GM23248 (cell line): Measurements from ENCODE around the gene GALNT12. TPM values are rescaled to one million over a fixed set of nuclear protein-coding genes. Genes with fewer than 3 reads are reported as not detected.

Experiments used
- DNase-seq: peaks from one replicate; pipeline ENCODE4 v3.0.0-alpha.2; 2015
- H2AFZ ChIP-seq: fragments of 200-600 bp; sonication (generic); 2 replicates; pipeline ENCODE4 v1.6.1; 2016; ENCODE audit warnings: antibody characterized with exemption
- H3F3A ChIP-seq: fragments of 200-600 bp; sonication (generic); 2 replicates; pipeline ENCODE4 v1.6.1; 2016; ENCODE audit warnings: mild to moderate bottlenecking, antibody characterized with exemption, mixed run types; ENCODE audit not compliant: insufficient read depth
- H3K27ac ChIP-seq: fragments of 200-600 bp; sonication (generic); 2 replicates; pipeline ENCODE4 v1.5.1; 2016; ENCODE audit warnings: mild to moderate bottlenecking
- H3K27me3 ChIP-seq: fragments of 200-600 bp; sonication (generic); replicated peaks from 2 replicates; pipeline ENCODE4 v1.6.1; 2016; ENCODE audit warnings: mild to moderate bottlenecking; ENCODE audit not compliant: insufficient read depth
- H3K36me3 ChIP-seq: fragments of 200-600 bp; sonication (generic); 2 replicates; pipeline ENCODE4 v1.6.1; 2016; ENCODE audit warnings: low read depth, mild to moderate bottlenecking
- H3K4me1 ChIP-seq: fragments of 200-600 bp; sonication (generic); 2 replicates; pipeline ENCODE4 v1.6.1; 2016; ENCODE audit warnings: mild to moderate bottlenecking; ENCODE audit not compliant: insufficient read depth
- H3K4me2 ChIP-seq: fragments of 200-600 bp; sonication (generic); one replicate; pipeline ENCODE4 v1.6.1; 2016; ENCODE audit warnings: mild to moderate bottlenecking; ENCODE audit not compliant: unreplicated experiment
- H3K4me3 ChIP-seq: fragments of 200-600 bp; sonication (generic); 2 replicates; pipeline ENCODE4 v1.5.1; 2016; ENCODE audit warnings: mild to moderate bottlenecking
- H3K79me2 ChIP-seq: fragments of 200-600 bp; sonication (generic); 2 replicates; pipeline ENCODE4 v1.6.1; 2016; ENCODE audit warnings: mild to moderate bottlenecking; ENCODE audit not compliant: insufficient read depth
- H3K9ac ChIP-seq: fragments of 200-600 bp; sonication (generic); 2 replicates; pipeline ENCODE4 v1.6.1; 2016; ENCODE audit warnings: mild to moderate bottlenecking
- H3K9me2 ChIP-seq: fragments of 200-600 bp; sonication (generic); 2 replicates; pipeline ENCODE4 v1.6.1; 2016; ENCODE audit warnings: mixed run types, mild to moderate bottlenecking, moderate library complexity; ENCODE audit not compliant: insufficient read depth
- H3K9me3 ChIP-seq: fragments of 200-600 bp; sonication (generic); one replicate; pipeline ENCODE4 v1.6.1; 2017; ENCODE audit warnings: low read depth
- H4K20me1 ChIP-seq: fragments of 200-600 bp; sonication (generic); 2 replicates; pipeline ENCODE4 v1.6.0; 2016; ENCODE audit not compliant: insufficient read depth
- EZH2 ChIP-seq: fragments of 200-600 bp; sonication (generic); IDR thresholded peaks from 2 replicates; pipeline ENCODE4 v1.6.1; 2018; ENCODE audit warnings: antibody characterized with exemption, mild to moderate bottlenecking; ENCODE audit not compliant: insufficient read depth, poor library complexity, severe bottlenecking
- EZH2phosphoT487 ChIP-seq: fragments of 200-600 bp; sonication (generic); IDR thresholded peaks from 2 replicates; pipeline ENCODE4 v1.6.1; 2018; ENCODE audit warnings: antibody characterized with exemption, moderate library complexity, mild to moderate bottlenecking, low read depth; ENCODE audit not compliant: insufficient read depth
- WGBS, 2 experiments: methylation state at CpG; one replicate each; pipeline ENCODE4 v1.1.6; 2015 to 2017; ENCODE audit warnings: low lambda C conversion rate in 2 of 2, low coverage in 1 of 2; ENCODE audit errors: missing lambda C conversion rate in 2 of 2; 5-methylcytosine and 5-hydroxymethylcytosine counted together
- in situ Hi-C: fragments of 300-500 bp; cut with MboI; formaldehyde crosslinking; loops from 2 replicates; pipeline ENCODE4 v1.15.0; 2020
- polyA plus RNA-seq: library from polyadenylated mRNA; unstranded; fragments of >200 nt; fragmentation: Nextera tagmentation; extraction: Ambion mirVana; gene quantifications from 2 replicates; pipeline ENCODE4 v1.2.1, GENCODE V29; 2016
- total RNA-seq: library from RNA; depleted of rRNA; stranded (reverse); fragments of >200 nt; shearing (Covaris generic); gene quantifications from 2 replicates; pipeline ENCODE4 v1.2.3, GENCODE V29; 2014

GALNT12 gene
- total and polyA plus RNA-seq, 2 experiments from 2014 or later = 0.74 to 10.1 TPM

GRCh38 chr9:98780059-98780749 lies 27.3 kb upstream of the GALNT12 start:
- in situ Hi-C loops = no loop called here
- H4K20me1 ChIP-seq = no peaks in the 10 kb centered on the region
- H3K9me3 ChIP-seq = no peaks in the 10 kb centered on the region
- H3K79me2 ChIP-seq = no peaks in the 10 kb centered on the region
- H2AFZ ChIP-seq = no peak overlapping the region
- no peak for DNase-seq
- no peak for TF ChIP-seq EZH2phosphoT487
- TF ChIP-seq EZH2 = no peak
- 98 to 99% methylated on average over 11 of the region's 11 CpGs for WGBS, 2 experiments
- H3K9me2 ChIP-seq = no peaks in the 10 kb centered on the region
- H3K4me2 ChIP-seq = no peak overlapping the region
- no peaks in the 10 kb centered on the region for H3K4me1 ChIP-seq
- no peaks in the 10 kb centered on the region for H3F3A ChIP-seq
- 0 out of 2 replicates have a peak, but pooled peaks cover 4% of the 10 kb centered on the region for H3K36me3 ChIP-seq
- H3K4me3 ChIP-seq = no peak overlapping the region
- H3K27ac ChIP-seq = no peak overlapping the region
- H3K27me3 ChIP-seq = no peaks in the 10 kb centered on the region
- no peak overlapping the region for H3K9ac ChIP-seq

GRCh38 chr9:98781588-98782383 lies 25.7 kb upstream of the GALNT12 start:
- Histone ChIP-seq H3F3A (no peaks in the 10 kb centered on the region), H3K9me3 (no peaks in the 10 kb centered on the region), H3K4me2 (no peak overlapping the region), H3K9me2 (no peaks in the 10 kb centered on the region), H3K79me2 (no peaks in the 10 kb centered on the region), H4K20me1 (no peaks in the 10 kb centered on the region), H3K4me3 (no peak overlapping the region), H3K27ac (no peak overlapping the region), H3K4me1 (no peaks in the 10 kb centered on the region), H3K27me3 (no peaks in the 10 kb centered on the region), H3K9ac (no peak overlapping the region), H2AFZ (no peak overlapping the region), H3K36me3 (0 out of 2 replicates have a peak, but pooled peaks cover 4% of the 10 kb centered on the region)
- in situ Hi-C loops = no loop called here
- TF ChIP-seq EZH2 = no peak
- no peak for TF ChIP-seq EZH2phosphoT487
- DNase-seq = no peak
- WGBS, 2 experiments = 90 to 93% methylated on average over 11 of the region's 11 CpGs

DNA sequence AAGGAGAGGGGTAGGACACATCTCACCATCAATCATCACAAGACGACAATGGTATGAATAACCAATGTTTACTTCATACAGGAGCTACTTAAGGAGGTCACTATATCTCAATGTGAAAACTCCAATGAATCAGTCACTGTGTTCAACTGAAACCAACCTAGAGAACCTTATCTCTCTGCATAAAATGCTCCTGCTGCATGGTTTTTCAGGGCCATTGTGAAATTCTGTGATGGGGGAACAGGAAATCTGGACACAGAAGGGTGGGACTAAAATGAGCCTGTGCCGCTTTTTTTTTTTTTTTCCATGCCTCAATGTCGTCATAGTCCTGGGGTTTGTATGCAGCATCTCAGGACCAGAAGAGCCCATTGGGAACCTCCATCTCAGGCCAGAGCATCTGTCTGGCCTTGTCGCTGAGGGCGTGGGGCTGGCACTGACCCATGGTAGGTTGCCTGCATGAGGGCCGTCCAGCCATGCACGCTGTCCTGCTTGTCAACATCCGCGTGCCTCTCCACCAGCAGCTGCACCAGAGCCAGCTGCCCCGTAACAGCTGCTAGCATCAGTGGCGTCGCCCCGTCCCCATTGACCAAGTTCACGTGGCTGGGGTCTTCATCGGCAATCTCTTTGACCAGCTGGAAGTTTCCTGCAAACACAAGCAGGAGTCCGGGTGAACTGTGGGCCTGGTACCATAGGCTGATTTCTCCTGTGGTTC lies 23.8 kb upstream of the GALNT12 start:
- no peak overlapping the region for H3K27ac ChIP-seq
- in situ Hi-C loops = no loop called here
- 0 out of 2 replicates have a peak, but pooled peaks cover under 1% of the 10 kb centered on the region for H3K79me2 ChIP-seq
- no peak overlapping the region for H2AFZ ChIP-seq
- TF ChIP-seq EZH2phosphoT487 (no peak), EZH2 (no peak)
- no peak overlapping the region for H3K4me3 ChIP-seq
- WGBS, 2 experiments = 91 to 92% methylated on average over 16 of the region's 16 CpGs
- H3F3A ChIP-seq = no peaks in the 10 kb centered on the region
- 0 out of 2 replicates have a peak, but pooled peaks cover 4% of the 10 kb centered on the region for H3K36me3 ChIP-seq
- H4K20me1 ChIP-seq = no peaks in the 10 kb centered on the region
- no peak overlapping the region for H3K9ac ChIP-seq
- no peak for DNase-seq
- H3K4me2 ChIP-seq = no peak overlapping the region
- H3K9me3 ChIP-seq = no peaks in the 10 kb centered on the region
- H3K27me3 ChIP-seq = no peaks in the 10 kb centered on the region
- no peaks in the 10 kb centered on the region for H3K4me1 ChIP-seq
- no peaks in the 10 kb centered on the region for H3K9me2 ChIP-seq
